ENCODE data around the gene WDR20.

Gene WDR20

GRCh38 chr14:102249041-102249440 lies 109.3 kb downstream of the WDR20 start:
- Histone ChIP-seq H3K9me3 (ENCODE audit: severe bottlenecking) (no peaks in the 10 kb centered on the region), H3K36me3 (no peaks in the 10 kb centered on the region), H3K27me3 (ENCODE audit: insufficient read depth, low read depth, severe bottlenecking) (no peaks in the 10 kb centered on the region), H3K4me3 (ENCODE audit: low read depth, low read length) (no peak overlapping the region), H3K27ac (no peak overlapping the region)
- no peak for DNase-seq
- TF ChIP-seq, protein P1, sequence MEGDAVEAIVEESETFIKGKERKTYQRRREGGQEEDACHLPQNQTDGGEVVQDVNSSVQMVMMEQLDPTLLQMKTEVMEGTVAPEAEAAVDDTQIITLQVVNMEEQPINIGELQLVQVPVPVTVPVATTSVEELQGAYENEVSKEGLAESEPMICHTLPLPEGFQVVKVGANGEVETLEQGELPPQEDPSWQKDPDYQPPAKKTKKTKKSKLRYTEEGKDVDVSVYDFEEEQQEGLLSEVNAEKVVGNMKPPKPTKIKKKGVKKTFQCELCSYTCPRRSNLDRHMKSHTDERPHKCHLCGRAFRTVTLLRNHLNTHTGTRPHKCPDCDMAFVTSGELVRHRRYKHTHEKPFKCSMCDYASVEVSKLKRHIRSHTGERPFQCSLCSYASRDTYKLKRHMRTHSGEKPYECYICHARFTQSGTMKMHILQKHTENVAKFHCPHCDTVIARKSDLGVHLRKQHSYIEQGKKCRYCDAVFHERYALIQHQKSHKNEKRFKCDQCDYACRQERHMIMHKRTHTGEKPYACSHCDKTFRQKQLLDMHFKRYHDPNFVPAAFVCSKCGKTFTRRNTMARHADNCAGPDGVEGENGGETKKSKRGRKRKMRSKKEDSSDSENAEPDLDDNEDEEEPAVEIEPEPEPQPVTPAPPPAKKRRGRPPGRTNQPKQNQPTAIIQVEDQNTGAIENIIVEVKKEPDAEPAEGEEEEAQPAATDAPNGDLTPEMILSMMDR (IDR thresholded peaks at IDR 0.05; ENCODE audit: low read depth, low read length), result no peak

DNA sequence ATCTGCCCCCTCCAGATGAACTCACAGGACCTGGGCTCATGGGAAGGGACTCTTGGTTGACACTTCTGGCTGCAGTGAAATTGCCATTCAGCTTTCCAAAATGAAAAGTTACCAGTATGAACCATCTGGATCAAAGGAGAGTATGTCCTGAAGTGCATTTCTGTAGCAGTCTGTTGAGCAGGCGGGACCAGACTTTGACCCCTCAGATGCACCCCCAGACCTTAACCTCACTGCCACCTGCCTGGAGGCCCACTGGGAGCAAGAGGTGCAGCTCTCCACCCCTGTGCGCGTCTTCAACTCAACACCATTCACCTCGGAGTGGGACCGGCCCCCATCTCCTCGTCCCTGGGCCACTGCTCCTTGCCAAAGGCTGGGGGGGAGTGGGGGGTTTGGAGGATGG lies 110.3 kb downstream of the WDR20 start:
- Histone ChIP-seq H3K27ac (no peak overlapping the region), H3K9me3 (ENCODE audit: severe bottlenecking) (no peaks in the 10 kb centered on the region), H3K36me3 (no peaks in the 10 kb centered on the region)

DNA sequence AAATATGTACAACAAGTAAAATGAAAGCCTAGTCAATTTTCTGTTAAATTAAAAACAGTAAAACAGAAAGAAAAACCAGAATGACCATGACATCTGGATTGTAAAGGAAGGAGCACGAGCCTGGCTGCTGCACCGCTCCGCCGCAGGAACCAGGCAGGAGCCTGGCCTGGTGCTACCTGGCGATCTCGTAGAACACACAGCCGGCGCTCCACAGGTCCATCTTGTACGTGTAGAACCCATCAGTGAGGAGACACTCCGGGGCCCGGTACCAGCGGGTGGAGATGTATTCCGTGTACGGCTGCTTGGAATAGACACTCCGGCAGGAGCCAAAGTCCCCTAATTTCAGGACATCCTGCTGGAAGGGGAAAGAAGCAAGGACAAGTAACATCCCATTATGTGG lies 110.9 kb downstream of the WDR20 start:
- H3K4me3 ChIP-seq (ENCODE audit: low read depth, low read length), result no peak overlapping the region
- no peak for DNase-seq
- no peaks in the 10 kb centered on the region for H3K36me3 ChIP-seq
- H3K27me3 ChIP-seq (ENCODE audit: insufficient read depth, low read depth, severe bottlenecking), result no peaks in the 10 kb centered on the region
- no peaks in the 10 kb centered on the region for H3K9me3 ChIP-seq (ENCODE audit: severe bottlenecking)
- TF ChIP-seq, protein P1 (IDR thresholded peaks at IDR 0.05; ENCODE audit: low read depth, low read length), result no peak
- H3K27ac ChIP-seq, result no peak overlapping the region

More for the DNA sequence above, 110.3 kb downstream of the WDR20 start:
- DNase-seq, result no peak
- Histone ChIP-seq H3K4me3 (ENCODE audit: low read depth, low read length) (no peak overlapping the region), H3K27me3 (ENCODE audit: insufficient read depth, low read depth, severe bottlenecking) (no peaks in the 10 kb centered on the region)
- TF ChIP-seq, protein P1 (IDR thresholded peaks at IDR 0.05; ENCODE audit: low read depth, low read length), result no peak

- H3K9me3 ChIP-seq (ENCODE audit: severe bottlenecking), result no peaks in the 10 kb centered on the region
- H3K27me3 ChIP-seq (ENCODE audit: insufficient read depth, low read depth, severe bottlenecking), result no peaks in the 10 kb centered on the region
- DNase-seq, result no peak
- TF ChIP-seq, protein P1 (IDR thresholded peaks at IDR 0.05; ENCODE audit: low read depth, low read length), result no peak
- no peak overlapping the region for H3K4me3 ChIP-seq (ENCODE audit: low read depth, low read length)
- H3K36me3 ChIP-seq, result no peaks in the 10 kb centered on the region
- no peak overlapping the region for H3K27ac ChIP-seq
Observed at GRCh38 chr14:102251161-102251560, 111.5 kb downstream of the WDR20 start.

DNA sequence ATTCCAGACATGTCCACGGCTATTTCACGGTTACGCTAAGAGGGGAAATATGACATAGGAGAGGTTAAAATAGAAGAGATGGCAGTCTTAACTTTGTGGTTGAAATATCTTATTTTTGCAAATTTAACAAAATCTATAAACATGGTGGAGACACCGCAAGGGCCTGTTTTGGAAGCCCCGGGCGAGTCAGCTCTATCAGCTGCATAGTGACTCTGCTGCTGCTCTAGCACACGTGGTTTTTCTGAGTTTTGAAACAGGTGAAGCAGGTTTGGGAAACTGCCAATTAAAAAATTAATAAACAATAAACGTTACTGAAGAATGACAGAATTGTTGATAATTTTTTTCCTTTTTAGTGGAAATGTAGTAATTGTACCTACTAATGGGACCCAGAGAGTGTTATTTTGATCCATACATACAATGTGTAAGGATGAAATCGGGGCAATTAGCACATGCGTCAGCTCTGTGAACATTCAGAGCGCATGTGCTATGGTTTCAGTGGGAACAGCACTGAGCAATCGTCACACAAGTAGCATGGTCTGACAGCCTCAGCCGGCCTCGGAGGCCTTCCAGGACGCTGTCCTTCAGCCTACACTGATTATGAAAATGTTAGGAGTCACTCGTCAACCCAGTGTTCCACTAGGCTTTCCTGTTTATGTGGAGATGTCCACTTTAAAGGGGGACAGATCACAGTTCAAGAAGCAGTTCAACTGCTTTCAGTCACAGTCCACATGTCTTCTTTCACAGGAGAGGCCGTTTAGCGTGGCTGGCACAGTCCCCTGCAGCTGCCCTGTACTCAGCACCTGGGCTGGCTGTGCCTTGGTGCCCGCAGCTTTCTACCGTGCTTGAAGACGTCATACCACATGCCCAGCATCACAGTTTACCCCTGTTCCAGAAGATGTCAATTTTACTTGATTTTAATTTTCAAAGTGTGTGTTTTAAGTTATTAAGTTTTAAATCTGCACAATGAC lies 113.4 kb downstream of the WDR20 start:
- TF ChIP-seq, protein P1 (IDR thresholded peaks at IDR 0.05; ENCODE audit: low read depth, low read length), result no peak
- no peak for DNase-seq
- Histone ChIP-seq H3K4me3 (ENCODE audit: low read depth, low read length) (no peak overlapping the region), H3K36me3 (no peaks in the 10 kb centered on the region), H3K27ac (no peak overlapping the region), H3K27me3 (ENCODE audit: insufficient read depth, low read depth, severe bottlenecking) (no peaks in the 10 kb centered on the region), H3K9me3 (ENCODE audit: severe bottlenecking) (no peaks in the 10 kb centered on the region)

All from WERI-Rb-1 (cell line).